ENCODE data around the gene FBXO24.

FBXO24 gene

DNA sequence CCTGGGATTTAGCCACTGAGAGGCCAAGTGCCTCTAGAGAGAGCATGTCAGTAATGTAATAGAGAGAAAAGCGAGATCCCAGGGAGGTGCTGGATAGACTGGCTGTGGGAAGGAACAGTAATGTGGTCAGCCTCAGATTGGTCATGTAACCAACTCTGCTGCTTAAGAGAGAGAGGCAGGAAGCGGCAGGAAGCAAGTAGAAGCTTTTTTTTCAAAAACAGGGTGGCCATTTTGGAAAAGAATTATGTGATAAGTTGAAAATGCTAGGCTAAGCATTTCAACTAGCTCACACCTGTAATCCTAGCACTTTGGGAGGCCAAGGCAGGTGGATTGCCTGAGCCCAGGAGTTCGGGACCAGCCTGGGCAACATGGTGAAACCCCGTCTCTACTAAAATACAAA lies 12.3 kb downstream of the FBXO24 start:
- peak; percentile 79 for DNase-seq

DNA sequence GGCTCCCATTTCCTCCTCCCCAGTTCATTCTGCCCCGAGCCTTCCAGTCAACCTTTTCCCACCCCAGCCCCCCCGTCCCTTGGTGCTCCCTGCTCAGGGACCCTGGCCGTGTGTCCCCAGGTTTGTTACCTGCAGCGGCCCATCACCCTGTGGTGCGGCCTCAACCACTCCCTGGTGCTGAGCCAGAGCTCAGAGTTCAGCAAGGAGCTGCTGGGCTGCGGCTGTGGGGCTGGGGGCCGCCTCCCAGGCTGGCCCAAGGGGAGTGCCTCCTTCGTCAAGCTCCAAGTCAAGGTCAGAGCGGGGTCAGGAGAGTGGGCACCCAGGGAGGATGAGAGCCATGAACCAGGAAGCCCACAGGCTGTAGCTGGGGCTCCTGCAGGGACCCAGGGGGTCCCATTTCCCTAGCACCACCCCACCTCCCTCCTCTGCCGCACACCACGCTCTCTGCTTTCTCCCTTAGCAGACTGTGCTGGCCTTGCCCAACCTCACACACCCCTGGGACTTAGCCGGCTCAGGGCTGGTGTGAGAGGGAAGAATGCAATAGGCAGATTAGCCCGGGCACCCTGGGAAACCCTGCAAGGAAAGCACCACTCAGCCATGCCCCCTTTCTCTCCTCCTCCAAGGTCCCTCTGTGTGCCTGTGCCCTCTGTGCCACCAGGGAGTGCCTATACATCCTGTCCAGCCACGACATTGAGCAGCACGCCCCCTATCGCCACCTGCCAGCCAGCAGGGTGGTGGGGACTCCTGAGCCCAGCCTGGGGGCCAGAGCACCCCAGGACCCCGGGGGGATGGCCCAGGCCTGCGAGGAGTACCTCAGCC lies 14.0 kb downstream of the FBXO24 start:
- no peak for DNase-seq

DNA sequence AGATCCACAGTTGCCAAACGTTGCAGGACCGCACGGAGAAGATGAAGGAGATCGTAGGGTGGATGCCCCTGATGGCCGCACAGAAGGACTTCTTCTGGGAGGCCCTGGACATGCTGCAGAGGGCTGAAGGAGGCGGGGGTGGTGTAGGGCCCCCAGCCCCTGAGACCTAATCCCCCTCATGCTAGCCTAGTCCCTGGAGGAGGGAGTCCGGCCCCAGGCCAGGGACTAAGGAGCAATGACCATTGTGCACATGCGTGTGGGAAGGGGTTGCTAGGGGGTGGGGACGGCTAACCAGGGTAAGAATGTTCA lies 14.6 kb downstream of the FBXO24 start:
- no peak for DNase-seq

DNA sequence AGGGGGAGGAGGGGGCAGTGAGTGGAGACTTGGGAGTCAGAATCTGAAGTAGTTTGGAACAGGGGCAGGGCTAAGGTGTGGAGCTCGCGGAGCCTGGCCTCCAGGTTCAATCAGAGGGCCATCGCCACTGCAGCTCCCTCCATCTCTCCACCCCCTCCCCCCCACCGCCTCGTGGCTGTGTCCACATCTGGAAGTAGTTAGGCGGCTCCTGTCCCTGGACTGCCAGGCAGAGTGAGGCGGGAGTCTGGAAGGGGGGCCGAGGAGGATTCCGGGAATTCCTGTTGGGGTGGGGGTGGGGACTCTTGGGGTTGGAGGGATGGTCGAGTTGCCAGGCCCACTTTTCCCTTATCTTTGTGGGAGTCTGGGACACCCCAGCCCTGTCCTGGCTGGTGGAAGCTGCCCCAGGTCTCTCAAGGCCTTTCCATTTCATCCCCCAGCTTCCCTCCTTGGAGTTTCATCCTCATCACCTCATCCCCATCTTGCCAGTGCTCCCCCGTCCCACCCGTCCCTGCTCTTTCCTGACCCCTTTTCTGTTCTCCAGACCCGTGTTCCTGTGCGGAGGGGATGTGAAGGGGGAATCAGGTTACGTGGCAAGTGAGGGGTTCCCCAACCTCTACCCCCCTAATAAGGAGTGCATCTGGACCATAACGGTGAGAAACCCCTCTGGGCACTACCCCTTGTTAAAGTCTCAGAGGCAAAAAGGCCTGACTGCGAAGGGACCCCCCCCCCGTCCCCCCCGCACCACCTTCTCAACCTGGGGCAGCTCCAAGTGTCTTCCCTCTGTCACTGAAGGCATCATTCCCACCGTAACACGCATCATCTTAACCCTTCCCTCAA lies 17.0 kb downstream of the FBXO24 start:
- no peak for DNase-seq

DNA sequence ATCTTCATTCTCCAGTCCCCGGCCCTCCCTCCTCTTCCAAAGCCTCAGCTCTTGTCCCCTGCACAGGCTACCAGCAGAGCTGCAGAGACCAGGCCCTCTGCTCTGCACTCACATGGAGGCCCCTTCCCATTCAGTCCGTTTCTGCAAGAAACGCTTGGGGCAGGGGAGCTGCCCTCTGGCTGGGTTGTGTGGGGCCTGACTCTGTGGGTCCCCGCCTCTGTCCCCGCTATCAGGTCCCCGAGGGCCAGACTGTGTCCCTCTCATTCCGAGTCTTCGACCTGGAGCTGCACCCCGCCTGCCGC lies 17.5 kb downstream of the FBXO24 start:
- DNase-seq, result no peak

DNA sequence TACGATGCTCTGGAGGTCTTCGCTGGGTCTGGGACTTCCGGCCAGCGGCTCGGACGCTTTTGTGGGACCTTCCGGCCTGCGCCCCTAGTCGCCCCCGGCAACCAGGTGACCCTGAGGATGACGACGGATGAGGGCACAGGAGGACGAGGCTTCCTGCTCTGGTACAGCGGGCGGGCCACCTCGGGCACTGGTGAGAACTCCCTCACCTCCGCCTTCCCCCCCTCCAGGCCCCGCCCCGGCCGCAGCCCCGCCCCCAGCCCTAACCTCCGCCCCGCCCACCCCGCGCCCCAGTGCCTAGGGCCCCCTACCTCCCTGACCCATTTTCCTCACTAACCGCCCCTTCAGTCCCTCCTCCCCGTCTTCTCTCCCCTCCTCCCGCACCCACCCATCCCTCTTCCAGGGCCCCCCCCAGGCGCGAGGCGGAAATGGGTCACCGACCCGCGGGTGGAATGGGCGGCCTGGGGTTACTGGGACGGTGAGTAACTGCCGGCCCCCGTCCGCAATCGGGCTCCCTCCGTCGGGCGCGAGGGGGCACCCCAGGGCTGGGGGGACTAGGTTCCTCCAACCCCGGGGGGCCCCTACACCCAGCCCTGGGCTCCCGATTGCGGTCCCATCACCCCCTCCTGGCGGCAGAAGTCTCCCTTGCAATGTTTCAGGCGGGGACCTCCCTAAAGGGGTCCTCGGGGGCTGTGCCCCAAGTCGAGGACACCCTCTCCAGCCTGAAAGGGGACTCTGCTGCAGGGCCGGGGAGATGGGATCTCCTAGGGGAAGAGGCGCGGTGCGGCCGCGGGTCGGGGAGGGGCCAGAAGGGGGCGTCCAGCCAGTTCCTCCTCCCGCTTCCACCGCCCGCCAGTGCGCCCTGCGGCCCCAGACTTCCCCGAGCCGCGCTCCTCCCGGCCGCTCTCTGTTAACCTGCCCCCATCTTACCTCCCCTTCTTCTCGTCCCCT lies 18.2 kb downstream of the FBXO24 start:
- DNase-seq, result peak; percentile 74

DNA sequence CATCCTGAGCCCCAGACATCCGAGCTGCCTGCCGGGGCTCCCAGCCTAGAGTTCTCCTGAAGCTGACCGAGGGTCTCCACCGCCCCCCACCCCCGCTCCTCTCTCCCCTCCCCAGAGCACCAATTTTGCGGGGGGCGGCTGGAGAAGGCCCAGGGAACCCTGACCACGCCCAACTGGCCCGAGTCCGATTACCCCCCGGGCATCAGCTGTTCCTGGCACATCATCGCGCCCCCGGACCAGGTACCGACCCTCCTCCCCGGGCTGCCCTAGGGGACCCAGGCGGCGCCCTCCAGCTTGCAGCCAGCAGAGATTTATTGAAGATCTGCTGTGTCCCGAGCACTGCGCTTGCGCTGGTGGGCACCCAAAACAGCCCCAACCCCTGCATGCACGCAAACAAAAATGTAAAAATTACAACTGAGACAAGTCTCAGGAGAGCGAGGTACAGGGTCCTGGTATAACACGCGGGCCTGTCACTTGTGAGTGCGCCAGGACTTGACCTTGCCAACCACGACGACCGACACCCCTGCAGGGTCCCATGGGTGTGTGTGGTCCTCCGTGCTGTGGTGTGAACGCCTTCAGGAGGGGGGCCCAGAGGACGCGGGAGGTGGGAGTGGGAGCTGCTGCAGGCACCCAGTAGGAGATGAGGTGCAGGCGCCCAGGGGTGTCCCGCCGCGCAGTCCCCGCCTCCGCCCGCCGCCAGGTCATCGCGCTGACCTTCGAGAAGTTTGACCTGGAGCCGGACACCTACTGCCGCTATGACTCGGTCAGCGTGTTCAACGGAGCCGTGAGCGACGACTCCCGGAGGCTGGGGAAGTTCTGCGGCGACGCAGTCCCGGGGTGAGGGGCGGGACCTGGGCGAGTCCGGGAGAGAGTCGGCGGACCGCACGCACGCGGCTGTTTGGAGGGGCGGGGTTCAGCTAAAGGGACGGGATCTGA lies 19.1 kb downstream of the FBXO24 start:
- no peak for DNase-seq

DNA sequence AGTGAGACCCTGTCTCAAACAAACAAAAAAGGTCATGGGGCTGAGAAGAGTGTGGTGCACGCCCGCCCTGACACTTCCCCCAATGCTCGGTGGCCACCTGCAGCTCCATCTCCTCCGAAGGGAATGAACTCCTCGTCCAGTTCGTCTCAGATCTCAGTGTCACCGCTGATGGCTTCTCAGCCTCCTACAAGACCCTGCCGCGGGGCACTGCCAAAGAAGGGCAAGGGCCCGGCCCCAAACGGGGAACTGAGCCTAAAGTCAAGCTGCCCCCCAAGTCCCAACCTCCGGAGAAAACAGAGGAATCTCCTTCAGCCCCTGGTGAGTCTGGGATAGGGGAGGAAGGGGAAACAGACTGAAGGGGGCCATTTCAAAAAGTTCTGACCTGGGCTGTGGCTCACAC lies 20.2 kb downstream of the FBXO24 start:
- no peak for DNase-seq

DNA sequence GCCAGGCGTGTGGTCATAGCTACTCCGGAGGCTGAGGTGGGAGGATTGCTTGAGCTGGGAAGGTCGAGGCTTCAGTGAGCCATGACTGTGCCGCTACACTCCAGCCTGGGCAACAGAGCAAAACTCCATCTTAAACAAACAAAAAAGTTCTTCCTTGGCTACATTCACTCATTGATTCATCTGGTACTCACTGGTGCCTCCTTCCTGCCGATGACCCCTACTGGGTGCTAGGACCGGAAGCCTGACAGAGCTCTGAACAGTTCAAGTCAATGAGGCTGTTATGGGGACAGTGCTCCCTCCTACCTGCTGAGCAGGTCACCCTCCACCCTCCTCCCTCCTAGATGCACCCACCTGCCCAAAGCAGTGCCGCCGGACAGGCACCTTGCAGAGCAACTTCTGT lies 21.0 kb downstream of the FBXO24 start:
- DNase-seq, result no peak

DNA sequence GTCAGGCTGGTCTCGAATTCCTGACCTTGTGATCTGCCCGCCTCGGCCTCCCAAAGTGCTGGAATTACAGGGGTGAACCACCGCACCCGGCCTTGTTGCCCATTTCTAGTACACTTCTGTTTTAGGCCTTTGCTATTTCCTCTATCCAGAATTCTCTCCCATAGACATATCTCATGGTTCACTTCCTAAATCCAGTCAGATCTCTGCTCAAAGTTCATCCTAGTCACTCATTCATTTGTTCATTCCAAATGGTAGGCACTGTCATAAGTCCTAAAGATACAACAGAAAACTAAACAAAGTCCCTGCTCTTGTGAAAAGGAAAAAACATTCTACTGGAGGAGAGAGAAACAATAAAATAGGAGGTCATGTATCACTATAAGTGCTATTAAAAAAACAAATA lies 23.8 kb downstream of the FBXO24 start:
- DNase-seq, result no peak

DNA sequence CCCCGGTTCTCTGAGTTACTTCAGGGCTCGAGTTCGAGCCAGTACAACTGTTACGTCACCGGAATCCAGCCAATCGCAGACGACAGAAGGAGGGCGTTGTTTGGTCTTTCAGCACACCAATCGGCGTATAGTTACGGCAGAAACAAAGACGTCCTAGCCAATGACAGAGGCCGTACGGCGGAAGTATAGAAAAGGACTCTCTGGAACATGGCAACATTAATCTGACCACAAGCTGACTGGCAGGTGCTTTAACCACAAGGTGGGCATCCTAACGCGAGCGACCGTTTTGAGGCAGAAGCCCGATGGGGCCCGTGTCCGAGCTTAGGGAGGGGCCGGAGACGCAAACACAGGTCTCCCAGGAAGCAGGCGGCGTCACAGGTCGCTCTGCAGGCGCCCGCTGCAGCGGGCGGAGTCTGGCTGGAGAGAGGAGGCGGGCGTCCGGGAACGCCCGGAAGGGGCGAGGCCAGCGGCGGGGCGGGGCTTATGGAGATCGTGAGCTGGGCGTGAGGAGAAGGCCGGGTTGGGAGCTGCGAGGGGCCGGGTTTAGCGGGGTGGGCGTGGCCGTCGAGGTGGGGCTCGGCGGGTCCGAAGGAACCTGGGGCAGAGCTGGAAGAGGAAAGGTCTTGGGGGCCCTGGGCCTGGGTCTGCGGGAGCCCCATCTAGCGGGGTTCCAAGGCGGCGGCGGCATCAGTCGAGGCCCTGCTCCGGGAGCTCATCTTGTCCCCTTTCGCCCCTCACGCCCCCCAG lies 26.0 kb downstream of the FBXO24 start, which contains the start of gene MOSPD3:
Gene MOSPD3 (plus strand): TSS at position 558 of the 747 bp plus-strand sequence. CDS start 252 bp downstream, outside the sequence.
- peak; percentile 99 for DNase-seq

DNA sequence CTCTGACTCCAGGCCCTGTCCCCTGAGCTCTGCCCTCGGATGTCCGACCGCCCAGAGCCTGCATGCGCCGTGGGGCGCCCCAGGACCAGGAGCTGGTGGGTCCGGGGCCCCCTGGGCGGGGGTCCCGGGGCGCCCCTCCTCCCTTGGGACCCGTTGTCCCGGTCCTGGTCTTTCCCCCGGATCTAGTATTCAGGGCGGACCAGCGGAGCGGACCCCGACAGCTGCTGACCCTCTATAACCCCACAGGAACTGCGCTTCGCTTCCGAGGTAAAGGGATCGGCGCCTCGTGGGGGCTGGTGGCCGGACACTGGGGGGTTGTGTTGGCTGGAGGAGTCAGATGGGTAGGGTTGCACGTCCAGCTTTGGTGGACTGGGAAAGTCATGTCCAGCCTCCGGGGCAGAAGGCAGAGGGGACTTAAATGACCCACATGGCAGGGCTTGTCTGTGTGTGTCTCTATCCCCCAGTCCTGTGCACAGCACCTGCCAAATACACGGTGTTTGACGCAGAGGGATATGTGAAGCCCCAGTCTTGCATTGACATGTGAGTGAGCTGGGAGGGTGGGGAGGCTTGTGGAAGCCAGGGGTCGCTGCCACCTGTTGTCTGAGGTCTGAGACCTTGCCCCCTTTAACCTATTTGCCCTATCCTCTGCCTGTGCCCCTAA lies 26.7 kb downstream of the FBXO24 start:
- peak; percentile 39 for DNase-seq

DNA sequence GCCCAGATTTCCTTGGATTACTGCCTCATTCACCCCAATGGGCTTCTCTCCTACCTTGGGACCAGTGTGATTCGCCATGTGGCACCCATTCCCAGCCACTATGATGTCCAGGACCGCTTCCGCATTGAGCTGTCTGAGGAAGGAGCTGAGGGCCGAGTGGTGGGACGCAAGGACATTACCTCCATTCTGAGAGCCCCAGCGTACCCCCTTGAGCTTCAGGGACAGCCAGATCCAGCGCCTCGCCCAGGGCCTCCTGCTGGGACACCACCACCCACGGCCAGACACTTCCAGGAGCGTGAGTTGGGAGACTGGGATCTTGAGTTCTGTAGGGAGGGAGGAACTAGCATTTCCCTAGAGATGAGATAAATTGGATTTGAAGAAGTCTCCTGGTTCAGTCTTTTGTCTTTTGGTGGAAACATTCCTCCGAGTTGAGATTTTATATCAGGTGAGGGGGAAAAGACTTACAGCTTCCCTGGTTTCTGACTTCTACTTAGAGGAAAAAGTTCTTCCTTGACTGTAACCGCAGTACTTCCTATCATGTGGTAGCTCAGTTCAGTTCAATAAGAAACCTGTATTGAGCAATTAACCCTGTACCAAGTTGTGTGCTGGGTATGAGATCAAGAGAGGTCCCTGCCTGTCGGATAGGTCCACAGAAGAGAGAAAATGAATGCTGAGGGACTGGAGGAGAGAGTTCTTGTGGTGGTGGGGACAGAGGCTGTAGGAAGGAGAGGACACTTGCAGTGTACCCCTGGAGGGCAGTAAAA lies 27.5 kb downstream of the FBXO24 start:
- DNase-seq, result peak; percentile 75

DNA sequence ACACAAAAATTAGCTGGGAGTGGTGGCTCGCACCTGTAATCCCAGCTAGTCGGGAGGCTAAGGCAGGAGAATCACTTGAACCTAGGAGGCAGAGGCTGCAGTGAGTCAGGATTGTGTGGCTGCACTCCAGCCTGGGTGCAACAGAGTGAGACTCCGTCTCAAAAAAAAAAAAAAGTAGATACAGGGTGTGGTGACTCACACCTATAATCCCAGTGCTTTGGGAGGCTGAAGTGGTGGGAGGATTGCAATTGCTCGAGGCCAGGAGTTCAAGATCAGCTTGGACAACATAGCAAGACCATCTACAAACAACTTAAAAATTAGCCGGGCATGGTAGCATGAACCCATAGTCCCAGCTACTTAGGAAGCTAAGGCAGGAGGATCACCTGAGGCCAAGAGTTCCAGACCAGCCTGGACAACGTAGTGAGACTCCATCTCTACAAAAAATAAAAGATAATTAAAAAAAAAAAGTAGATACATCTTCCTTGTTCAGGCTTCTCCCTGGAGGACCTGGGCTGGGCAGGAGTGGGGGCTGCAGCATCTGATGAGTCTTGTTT lies 28.3 kb downstream of the FBXO24 start:
- DNase-seq, result peak; percentile 13

DNA sequence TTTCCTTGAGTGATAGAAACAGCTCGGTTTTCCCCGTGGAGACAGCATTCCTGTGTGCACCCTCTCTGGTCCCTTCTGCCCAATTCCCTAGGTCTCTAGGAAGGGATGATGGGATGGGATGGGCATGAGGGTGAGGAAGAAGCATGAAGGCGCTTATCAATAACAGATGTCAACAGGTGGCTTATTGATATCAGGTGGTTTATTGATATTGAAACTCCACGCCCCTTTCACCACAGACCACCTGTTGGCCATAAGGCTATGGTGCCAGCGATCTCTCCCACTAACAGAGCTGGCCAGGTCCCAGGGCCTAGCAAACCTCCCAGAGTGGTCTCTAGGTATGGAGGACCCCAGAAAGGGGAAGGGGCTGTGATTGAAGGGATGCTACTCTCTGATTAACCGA lies 34.1 kb downstream of the FBXO24 start:
- no peak for DNase-seq

DNA sequence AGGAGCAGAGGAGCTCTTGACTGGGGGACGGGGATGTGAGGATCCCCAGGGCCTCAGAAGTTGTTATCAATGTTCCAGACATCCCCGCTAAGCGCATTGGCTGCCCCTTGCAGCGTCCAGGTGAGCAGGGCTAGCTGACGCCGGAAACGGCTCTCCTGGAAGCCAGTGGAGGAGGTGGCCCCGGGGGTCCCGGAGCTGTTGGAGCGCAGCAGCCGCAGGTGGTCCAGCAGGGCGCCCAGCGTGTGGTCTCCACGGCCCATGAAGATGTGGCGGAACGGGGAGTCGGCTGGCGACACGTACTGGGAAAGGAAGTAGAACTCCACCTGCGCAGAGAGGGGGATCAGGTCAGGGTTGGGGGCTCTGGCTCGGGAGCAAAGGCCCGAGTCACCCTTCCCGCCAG lies 34.7 kb downstream of the FBXO24 start:
- DNase-seq, result no peak

DNA sequence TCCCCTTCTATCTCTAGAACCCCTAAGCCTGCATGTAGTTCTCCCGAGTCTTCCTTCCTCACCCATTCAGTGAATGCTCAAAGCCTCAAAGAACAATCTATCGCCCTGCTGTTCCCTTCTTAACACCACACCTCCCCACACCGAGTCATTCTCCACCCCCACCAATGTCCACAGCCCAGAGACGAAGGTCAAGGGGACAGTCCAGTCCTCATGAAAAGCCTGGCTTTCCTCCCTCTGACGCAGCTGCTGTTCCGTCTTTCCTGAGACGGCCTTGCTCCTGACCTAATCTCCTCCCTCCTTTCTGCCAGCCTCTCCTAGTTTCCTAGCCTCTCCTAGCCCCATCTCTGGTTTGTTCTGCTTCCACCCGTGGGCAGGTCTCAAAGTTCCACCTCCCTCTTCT lies 35.4 kb downstream of the FBXO24 start:
- DNase-seq, result no peak

DNA sequence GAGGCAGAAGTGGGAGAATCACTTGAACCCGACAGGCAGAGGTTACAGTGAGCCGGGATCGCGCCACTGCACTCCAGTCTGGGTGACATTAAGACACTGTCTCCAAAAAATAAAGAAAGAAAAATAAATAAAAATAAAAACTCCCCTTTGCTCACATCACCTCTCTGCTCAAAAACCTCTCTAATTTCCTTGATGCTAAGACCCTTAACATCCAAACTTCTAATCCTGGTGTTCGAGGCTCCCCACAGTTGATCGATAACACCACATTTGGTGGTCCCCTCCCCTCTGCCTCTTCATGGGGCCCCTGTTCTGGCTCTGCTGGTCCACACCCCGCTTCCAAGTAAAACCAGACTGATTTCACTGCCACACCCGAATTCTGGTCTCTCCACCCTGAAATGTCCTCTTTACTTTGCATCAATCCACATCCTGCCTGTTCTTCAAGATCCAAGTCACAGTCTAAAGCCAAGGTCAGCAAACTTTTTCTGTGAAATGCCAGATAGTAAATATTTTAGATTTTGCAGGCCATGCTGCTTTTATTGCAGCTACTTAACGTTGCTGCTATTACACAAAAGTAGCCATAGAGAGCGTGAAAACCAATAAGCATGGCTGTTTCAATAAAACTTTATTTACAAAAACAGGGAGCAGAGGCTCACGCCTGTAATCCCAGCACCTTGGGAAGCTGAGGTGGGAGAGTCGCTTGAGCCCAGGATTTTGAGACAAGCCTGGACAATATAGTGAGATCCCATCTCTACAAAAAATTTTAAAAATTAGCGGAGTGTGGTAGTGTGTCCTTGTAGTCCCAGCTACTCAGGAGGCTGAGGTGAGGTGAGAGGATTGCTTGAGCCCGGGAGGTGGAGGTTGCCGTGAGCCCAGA lies 38.1 kb downstream of the FBXO24 start:
- no peak for DNase-seq

DNA sequence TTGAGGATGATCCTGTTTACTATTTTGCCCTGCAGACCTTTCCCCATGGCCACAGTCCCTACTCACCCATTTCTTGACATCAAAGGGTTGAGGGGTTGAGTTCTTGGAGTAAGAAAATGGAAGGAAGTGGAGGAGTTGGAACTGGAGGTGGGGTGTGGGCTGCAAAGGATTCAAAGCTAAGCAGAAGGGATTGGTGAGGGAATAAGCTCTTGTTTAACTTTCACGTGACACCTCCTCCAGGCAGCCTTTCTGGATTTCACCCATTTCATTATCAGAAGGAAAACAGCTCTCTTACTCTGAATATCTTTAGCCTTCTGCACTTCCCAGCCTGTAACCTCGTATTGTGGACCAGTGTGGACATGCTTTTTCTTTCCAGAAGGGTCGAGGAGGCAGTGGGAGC lies 39.9 kb downstream of the FBXO24 start:
- DNase-seq, result no peak
